HG03460 (cell line): ENCODE measurements around the gene P4HA1.
"Not testable (repeated sequence)": the region's sequence is repeated elsewhere in the genome, so short reads cannot be mapped to it uniquely, and the experiment has no call there.

Source experiments
- ATAC-seq: cut with Tn5 transposase; IDR thresholded peaks from one replicate; pipeline ENCODE4 v1.9.1; 2021; ENCODE audit not compliant: unreplicated experiment

The P4HA1 gene

DNA sequence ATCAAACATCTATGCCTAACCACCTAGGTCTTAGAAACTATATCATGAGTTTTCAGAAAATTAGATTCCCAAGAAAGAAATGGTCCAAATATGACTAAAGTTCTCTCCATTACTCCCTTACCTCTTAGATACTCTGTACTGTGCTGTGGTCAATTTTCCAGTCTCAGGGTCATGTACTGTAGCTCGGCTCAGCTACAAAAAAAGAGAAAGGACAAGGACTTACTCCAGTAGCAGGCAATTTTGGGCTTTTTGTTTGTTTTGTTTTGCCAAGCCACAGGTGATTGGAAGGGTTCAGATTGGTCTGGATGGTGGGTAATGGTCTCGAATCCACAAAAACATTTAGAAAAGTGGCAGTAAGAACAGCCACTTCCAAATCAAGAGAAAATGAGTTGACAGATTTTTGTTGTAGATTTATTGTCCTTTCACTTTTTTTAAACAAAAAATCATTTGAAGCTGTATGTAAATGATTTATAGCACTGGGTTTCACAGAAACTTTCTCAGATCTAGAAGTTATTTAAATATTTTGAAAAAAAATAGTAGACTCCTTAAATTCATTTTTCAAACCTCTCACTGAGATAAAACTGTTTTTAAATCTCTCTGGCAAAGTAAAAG is 52.8 kb downstream of the P4HA1 start:
- no peak for ATAC-seq

GRCh38 chr10:73043319-73043718 is 53.3 kb downstream of the P4HA1 start:
- ATAC-seq = no peak

- ATAC-seq = no peak
Measured at GRCh38 chr10:73042130-73042529, 54.5 kb downstream of the P4HA1 start.

DNA sequence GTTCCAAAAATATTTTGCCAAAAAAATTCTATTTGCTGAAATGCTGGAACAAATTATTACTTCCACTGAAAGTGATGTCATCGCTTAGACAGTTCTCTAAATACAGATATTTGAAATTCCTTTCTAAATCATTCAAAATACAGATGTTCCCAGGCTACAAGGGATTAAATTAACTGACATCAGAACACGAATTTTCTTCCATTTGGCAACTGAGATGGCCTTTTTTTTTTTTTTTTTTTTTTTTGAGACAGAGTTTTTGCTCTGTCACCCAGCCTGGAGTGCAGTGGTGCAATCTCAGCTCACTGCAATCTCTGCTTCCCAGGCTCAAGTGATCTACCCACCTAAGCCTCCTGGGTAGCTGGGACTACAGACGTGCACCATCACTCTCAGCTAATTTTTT is 57.0 kb downstream of the P4HA1 start:
- no peak for ATAC-seq

GRCh38 chr10:73036285-73036684 is 60.4 kb downstream of the P4HA1 start:
- ATAC-seq = not testable (repeated sequence)

DNA sequence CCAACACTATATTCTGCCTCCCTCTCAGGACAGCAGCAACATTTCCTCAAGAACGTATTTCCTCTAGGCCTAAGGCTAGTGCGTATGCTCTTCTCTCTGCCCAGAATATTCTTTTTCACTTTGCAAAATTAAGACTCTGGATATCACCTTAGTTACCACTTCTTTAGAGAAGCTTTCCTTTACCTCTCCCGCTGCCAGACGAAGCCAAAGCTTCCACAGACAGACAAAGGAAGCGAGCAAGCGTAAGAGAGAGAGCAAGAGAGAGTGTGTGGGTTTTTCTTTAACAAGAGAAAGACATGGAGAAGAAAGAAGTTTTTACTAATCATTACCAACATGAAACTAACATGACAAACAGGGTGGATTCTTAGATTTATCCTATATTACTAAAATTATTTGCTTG is 64.1 kb downstream of the P4HA1 start:
- ATAC-seq = no peak

DNA sequence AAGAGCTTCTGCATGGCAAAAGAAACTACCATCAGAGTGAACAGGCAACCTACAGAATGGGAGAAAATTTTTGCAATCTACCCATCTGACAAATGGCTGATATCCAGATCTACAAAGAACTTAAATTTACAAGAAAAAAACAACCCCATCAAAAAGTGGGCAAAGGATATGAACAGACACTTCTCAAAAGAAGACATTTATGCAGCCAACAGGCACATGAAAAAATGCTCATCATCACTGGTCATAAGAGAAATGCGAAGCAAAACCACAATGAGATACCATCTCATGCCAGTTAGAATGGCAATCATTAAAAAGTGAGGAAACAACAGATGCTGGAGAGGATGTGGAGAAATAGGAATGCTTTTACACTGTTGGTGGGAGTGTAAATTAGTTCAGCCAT is 70.0 kb downstream of the P4HA1 start:
- ATAC-seq = not testable (repeated sequence)

DNA sequence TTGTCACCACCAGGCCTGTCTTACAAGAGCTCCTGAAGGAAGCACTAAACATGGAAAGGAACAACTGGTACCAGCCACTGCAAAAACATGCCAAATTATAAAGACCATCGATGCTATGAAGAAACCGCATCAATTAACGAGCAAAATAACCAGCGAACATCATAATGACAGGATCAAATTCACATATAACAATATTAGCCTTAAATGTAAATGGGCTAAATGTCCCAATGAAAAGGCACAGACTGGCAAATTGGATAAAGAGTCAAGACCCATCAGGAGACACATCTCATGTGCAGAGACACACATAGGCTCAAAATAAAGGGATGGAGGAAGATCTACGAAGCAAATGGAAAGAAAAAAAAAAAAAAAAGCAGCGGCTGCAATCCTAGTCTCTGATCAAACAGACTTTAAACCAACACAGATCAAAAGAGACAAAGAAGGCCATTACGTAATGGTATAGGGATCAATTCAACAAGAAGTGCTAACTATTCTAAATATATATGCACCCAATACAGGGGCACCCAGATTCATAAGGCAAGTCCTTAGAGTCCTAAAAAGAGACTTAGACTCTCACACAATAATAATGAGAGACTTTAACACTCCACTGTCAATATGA is 73.1 kb downstream of the P4HA1 start:
- not testable (repeated sequence) for ATAC-seq

DNA sequence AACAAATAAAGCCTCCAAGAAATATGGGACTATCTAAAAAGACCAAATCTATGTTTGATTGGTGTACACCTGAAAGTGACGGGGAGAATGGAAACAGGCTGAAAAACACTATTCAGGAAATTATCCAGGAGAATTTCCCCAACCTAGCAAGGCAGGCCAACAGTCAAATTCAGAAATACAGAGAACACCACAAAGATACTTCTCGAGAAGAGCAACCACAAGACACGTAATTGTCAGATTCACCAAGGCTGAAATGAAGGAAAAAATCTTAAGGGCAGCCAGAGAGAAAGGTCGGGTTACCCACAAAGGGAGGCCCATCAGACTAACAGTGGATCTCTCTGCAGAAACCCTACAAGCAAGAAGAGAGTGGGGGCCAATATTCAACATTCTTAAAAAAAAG is 73.7 kb downstream of the P4HA1 start:
- not testable (repeated sequence) for ATAC-seq

DNA sequence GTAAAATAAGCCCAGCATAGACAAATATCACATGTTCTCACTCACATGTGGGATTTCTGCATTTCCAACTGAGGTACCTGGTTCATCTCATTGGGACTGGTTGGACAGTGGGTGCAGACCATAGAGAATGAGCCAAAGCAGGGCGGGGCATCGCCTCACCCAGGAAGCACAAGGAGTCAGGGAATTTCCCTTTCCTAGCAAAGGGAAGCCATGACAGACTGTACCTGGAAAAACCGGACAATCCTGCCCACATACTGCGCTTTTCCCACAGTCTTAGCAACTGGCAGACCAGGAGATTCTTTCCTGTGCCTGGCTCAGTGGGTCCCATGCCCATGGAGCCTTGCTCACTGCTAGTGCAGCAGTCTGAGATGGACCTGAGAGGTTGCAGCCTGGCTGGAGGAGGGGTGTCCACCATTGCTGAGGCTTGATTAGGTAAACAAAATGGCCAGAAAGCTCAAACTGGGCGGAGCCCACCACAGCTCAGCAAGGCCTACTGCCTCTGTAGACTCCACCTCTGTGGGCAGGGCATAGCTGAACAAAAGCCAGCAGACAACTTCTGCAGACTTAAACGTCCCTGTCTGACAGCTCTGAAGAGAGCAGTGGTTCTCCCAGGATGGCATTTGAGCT is 75.0 kb downstream of the P4HA1 start:
- not testable (repeated sequence) for ATAC-seq

GRCh38 chr10:73021050-73021449 is 75.6 kb downstream of the P4HA1 start:
- ATAC-seq = no peak

GRCh38 chr10:73019100-73019499 is 77.6 kb downstream of the P4HA1 start:
- ATAC-seq = no peak

- no peak for ATAC-seq
Measured at GRCh38 chr10:73018632-73019031, 78.0 kb downstream of the P4HA1 start.

DNA sequence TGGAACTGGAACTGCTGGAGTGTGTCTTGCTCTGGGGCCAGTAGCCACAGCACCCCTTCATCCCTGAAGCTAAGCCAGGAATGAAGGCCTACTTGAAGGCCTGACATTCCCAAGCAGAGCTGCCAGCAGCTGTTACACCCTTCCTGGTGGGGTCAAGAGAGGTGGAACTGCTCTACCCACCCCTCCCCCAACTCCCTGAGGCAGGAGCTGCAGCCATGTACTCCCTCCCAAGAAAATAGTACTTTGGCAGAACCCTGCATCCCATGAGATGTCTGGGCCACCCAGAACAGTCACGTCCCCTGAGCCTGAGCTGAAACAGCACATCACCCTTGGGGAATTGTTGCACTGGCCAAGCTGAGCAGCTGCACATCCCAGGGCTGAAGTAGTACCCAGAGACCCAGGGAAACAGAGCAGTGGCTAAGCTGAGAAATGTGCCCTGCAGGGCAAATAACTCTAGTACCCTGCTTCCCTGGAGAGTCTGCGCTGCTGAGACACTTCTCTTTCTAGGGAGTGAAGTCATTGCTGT is 78.6 kb downstream of the P4HA1 start:
- ATAC-seq = no peak

- ATAC-seq = no peak
Measured at GRCh38 chr10:73015779-73016178, 80.9 kb downstream of the P4HA1 start.

GRCh38 chr10:73003822-73004221 is 92.8 kb downstream of the P4HA1 start:
- no peak for ATAC-seq

- no peak for ATAC-seq
Measured at GRCh38 chr10:73000973-73001372, 95.7 kb downstream of the P4HA1 start.

GRCh38 chr10:72997099-72997498 is 99.6 kb downstream of the P4HA1 start:
- no peak for ATAC-seq

DNA sequence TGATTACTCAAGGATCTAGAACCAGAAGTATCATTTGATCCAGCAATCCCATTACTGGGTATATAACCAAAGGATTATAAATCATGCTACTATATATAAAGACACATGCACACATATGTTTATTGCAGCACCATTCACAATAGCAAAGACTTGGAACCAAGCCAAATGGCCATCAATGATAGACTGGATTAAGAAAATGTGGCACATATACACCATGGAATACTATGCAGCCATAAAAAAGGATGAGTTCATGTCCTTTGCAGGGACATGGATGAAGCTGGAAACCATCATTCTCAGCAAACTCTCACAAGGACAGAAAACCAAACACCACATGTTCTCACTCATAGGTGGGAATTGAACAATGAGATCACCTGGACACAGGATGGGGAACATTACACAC is 101.2 kb downstream of the P4HA1 start:
- not testable (repeated sequence) for ATAC-seq

DNA sequence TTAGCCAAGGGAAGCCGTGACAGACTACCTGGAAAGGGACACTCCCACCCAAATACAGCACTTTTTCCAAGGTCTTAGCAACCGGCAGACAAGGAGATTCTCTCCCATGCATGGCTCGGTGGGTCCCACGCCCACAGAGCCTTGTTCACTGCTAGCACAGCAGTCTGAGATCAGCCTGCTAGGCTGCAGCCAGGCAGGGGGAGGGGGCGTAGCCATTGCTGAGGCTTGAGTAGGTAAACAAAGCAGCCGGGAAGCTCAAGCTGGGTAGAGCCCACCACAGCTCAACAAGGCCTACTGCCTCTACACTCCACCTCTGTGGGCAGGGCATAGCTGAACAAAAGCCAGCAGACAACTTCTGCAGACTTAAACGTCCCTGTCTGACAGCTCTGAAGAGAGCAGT is 106.9 kb downstream of the P4HA1 start:
- not testable (repeated sequence) for ATAC-seq

DNA sequence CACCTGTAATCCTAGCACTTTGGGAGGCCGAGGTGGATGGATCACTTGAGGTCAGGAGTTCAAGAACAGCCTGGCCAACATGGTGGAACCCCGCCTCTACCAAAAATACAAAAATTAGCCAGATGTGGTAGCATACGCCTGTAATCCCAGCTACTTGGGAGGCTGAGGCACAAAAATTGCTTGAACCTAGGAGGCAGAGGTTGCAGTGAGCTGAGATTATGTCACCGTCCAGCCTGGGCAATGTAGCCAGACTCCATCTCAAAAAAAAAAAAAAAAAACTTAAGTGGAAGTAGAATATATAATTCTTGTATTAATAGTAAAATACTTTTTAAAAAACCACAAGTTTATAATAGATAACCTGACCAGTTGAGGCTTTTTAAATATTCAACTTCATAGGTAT is 112.0 kb downstream of the P4HA1 start:
- not testable (repeated sequence) for ATAC-seq

GRCh38 chr10:72981882-72982529 is 114.7 kb downstream of the P4HA1 start:
- ATAC-seq = no peak
